GM19193 (cell line): ENCODE data around the gene WDR5B.

Experiments used
- POLR2A ChIP-seq: IDR thresholded peaks from 4 replicates; pipeline ENCODE4 v1.6.1; 2011; ENCODE audit not compliant: insufficient read depth, insufficient read length; ENCODE audit errors: extremely low read depth

Gene WDR5B

GRCh38 chr3:122414391-122414790 is 1.5 kb downstream of the WDR5B start:
- TF ChIP-seq POLR2A, result no peak

DNA sequence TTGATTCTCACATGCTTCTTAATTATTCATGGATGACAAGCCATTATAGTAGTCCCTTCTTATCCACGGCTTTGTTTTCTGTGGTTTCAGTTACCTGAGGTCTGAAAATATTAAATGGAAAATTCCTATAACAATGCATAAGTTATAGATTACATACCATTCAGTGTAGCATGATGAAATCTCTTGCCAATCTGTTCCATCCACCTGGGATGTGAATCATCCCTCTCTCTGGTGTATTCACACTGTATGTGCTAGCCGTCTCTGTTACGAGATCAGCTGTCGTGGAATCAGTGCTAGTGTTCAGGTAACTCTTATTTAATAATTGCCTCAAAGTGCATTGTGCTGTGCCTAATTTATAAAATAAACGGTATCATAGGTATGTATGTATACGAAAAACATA is 5.2 kb downstream of the WDR5B start:
- no peak for TF ChIP-seq POLR2A

DNA sequence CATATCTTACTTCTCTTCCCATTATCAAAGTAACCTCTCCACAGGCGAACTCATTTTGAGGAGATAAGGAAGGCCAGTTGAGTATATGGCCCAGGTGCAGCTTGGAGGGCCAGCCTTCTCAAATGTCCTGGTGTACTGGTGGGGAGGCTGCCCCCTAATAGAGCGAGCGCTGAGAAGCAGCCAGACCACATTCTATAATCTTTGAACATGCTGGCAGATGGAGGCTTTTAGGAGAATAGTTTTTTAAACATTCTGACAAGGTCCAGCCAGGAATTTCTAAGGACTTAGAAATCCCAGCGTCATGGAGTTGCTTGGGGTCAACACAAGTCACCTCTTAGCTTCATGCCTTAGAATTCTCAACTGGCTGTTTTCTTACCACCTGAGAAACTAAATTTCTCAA is 5.8 kb downstream of the WDR5B start:
- TF ChIP-seq POLR2A, result no peak

- TF ChIP-seq POLR2A, result no peak
Observed at GRCh38 chr3:122409446-122409845, 6.4 kb downstream of the WDR5B start.

- no peak for TF ChIP-seq POLR2A
Observed at GRCh38 chr3:122407946-122408345, 7.9 kb downstream of the WDR5B start.

GRCh38 chr3:122406198-122406597 is 9.7 kb downstream of the WDR5B start:
- no peak for TF ChIP-seq POLR2A

DNA sequence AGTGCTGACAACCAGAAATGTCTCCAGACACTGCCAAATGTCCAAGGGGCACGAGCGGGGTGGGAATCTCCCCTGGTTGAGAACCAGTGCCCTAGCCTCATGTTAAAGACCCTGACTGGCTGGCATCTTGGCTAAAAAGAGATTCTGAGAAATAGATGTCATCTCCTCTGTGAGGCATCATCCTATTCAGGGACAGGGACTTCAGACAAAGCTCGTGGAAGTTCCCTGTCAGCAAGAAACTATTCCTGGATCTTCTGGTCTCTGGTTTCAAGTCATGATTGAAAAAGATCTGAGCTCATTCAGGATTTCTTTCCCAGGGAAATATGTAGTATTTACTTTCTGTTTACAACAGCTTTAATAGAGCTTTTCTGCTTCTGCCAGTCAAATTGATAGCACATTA is 10.8 kb downstream of the WDR5B start:
- TF ChIP-seq POLR2A, result no peak

DNA sequence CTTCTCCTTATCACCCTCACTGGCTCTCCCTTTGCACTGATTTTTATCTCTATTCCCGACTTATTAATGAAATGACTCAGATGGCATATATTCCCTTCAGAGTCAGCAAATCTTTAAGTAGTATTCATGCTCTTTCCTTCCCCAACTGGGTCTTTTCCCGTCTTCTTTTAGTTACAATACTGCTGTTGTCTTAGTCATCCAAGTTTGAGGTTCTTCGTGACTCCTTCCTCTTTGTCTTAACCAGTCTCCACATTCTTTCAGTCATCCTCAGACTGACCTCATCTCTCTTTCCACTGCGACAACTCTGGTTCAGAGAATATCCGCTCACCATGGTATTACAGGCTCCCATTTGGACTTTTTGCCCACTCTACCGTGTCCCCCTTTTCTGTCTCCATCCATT is 12.4 kb downstream of the WDR5B start:
- TF ChIP-seq POLR2A, result no peak

DNA sequence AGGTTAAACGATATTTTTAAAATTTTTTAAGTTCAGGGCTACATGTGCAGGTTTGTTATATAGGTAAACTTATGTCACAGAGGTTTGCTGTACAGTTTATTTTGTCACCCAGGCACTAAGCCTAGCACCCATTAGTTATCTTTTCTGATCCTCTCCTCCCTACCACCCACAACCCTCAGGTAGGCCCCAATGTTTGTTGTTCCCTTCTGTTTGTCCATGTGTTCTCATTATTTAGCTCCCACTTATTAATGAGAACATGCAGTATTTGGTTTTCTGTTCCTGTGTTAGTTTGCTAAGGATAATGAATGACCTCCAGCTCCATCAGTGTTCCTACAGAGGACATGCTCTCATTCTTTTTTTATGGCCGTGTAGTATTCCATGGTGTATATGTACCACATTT is 16.9 kb downstream of the WDR5B start:
- no peak for TF ChIP-seq POLR2A

GRCh38 chr3:122397201-122397600 is 18.7 kb downstream of the WDR5B start:
- TF ChIP-seq POLR2A, result no peak

GRCh38 chr3:122396511-122396910 is 19.4 kb downstream of the WDR5B start:
- no peak for TF ChIP-seq POLR2A

GRCh38 chr3:122395582-122395981 is 20.3 kb downstream of the WDR5B start:
- TF ChIP-seq POLR2A, result no peak

- no peak for TF ChIP-seq POLR2A
Observed at GRCh38 chr3:122394173-122394572, 21.7 kb downstream of the WDR5B start.

GRCh38 chr3:122392868-122393844 is 22.7 kb downstream of the WDR5B start:
- TF ChIP-seq POLR2A, result no peak

GRCh38 chr3:122391681-122392446 is 24.0 kb downstream of the WDR5B start:
- TF ChIP-seq POLR2A, result no peak

GRCh38 chr3:122390665-122391064 is 25.2 kb downstream of the WDR5B start:
- no peak for TF ChIP-seq POLR2A
